Fibroblast of villous mesenchyme (primary cell): ENCODE results near the gene RBSN. TPM values are rescaled to one million over a fixed set of nuclear protein-coding genes. Genes with fewer than 3 reads are reported as not detected.

Experiments used
- DNase-seq: peaks from one replicate; pipeline ENCODE4 v3.0.0-alpha.2; 2010; ENCODE audit warnings: low read depth
- H3K4me3 ChIP-seq: 2 replicates; pipeline ENCODE4 v1.5.1; 2011; ENCODE audit warnings: low read depth, mild to moderate bottlenecking, low read length
- total RNA-seq: library from RNA; depleted of rRNA; stranded (reverse); fragments of >200 nt; gene quantifications from 2 replicates; pipeline ENCODE4 v1.2.3, GENCODE V29; 2012
- TF ChIP-seq, protein P1 (sequence below): IDR thresholded peaks from 2 replicates; pipeline ENCODE4 v1.5.1; 2012; ENCODE audit warnings: low read depth, mild to moderate bottlenecking, low read length; ENCODE audit not compliant: insufficient read depth

The RBSN gene
- total RNA-seq, 1 donor = 25.9 TPM

DNA sequence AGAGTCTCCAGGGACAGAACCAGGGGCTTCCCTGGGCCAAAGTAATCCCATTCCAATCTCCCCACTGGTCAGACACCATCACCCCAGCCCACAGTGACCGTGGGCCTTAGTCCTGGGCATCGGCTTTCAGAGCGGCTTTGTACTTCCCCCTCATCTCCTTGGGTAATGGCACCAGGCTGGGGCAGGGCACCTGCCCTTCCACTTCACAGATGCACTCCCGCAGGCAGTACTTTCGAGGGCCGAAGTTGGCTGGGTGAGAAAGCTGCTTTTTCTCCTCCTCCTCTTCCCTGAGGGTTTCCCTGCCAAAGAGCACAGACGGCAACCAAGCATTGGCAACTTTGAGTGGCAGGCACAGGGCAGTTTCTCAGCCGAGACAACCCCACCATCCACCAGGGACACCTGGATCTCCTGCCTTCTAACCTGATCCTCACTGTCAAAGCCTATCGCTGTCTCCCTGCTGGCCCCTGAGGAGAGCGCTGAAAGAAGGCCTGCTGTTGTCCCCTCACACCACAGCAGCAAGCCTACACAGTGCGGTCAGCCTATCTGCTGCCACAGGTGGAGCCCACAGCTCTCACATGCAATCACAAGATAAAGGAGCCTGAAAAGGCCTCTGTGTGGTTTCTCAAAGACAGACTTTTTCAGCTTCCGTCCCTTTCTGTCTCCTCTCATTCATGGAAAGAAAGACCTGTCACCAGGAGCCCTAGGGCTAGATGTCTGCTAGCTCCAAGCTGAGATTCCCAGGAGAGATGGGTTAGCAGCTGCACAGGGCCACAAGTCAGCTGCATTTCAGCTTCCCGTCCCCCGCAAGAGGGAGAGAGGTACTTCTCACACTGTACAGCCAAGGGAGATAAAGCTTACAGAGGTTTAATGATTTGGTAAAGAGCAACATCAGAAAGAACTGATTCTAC, 46.4 kb downstream of the RBSN start:
- no peak overlapping the region for H3K4me3 ChIP-seq

DNA sequence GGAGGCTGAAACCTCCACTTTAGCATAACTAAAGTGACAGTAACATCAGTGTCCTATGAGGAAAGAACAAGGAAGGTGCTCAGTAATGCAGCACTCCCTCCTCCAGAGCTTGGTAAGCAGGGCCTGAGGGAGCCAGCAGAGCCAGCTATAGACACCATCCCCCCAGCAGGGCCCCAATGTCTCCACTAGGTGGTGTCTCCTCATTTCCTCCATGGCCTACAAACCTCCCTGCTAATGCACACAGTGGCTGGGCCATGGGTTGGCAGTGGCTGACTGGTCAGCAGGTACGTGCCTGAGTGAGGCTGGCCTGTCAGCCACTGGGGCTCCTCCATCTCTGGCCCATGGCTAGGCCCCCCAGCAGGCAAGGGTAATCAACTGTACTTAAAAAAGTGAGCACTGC, 47.4 kb downstream of the RBSN start:
- TF ChIP-seq, protein P1, sequence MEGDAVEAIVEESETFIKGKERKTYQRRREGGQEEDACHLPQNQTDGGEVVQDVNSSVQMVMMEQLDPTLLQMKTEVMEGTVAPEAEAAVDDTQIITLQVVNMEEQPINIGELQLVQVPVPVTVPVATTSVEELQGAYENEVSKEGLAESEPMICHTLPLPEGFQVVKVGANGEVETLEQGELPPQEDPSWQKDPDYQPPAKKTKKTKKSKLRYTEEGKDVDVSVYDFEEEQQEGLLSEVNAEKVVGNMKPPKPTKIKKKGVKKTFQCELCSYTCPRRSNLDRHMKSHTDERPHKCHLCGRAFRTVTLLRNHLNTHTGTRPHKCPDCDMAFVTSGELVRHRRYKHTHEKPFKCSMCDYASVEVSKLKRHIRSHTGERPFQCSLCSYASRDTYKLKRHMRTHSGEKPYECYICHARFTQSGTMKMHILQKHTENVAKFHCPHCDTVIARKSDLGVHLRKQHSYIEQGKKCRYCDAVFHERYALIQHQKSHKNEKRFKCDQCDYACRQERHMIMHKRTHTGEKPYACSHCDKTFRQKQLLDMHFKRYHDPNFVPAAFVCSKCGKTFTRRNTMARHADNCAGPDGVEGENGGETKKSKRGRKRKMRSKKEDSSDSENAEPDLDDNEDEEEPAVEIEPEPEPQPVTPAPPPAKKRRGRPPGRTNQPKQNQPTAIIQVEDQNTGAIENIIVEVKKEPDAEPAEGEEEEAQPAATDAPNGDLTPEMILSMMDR = peak; percentile 80
- H3K4me3 ChIP-seq = no peak overlapping the region
- DNase-seq = peak; percentile 38

More for the DNA sequence above, 46.4 kb downstream of the RBSN start:
- no peak for DNase-seq
- TF ChIP-seq, protein P1 = no peak

DNA sequence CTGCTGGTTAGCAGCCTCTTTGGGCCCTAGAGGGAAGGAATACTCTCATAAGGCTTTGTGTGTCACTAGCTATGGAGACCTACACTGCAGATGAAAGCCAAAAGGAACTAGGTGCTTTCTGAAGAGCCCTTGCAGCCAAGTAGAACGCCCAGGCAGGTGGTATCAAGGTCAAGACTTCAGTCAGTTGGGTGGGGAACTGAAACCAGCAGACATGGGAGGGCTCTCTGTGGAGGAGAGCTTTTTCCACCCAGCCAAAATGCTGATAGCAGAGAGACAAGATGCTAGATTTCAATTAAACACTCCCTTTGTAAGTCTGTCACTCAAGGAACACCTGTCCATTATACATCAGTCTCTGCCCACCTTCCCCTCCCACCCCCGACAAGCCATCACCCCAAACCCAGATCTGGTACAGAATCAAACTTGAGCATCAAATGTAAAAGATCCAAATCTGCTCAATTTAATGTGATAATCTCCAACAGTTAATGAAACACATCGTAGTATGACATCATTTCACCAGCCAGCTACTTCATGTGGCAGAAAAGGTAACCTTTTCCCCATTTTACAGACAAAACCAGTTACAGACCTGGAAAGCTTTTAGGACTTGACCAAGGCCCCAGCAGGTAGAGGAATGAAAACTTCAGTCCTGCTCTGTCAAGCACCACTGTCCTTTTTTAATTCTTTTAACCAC, 48.4 kb downstream of the RBSN start:
- H3K4me3 ChIP-seq = no peak overlapping the region
- DNase-seq = no peak
- TF ChIP-seq, protein P1 = no peak

DNA sequence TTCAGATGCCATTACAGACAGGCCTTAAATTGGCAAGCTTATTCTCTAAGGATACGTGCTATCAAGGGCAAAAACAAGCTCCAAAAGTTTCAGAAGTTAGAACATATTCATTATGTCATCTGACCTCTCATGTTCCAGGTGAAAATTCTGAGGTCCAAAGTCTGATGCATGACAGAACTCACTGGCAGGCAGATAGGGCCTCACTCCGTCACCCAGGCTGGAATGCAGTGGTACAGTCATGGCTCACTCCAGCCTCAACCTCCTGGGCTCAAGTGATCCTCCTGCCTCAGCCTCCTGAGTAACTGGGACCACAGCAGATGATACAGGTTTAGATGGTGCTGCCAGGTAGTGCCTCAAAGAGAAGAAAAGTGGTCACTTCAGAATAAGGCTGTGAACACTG, 49.4 kb downstream of the RBSN start:
- TF ChIP-seq, protein P1 = no peak
- DNase-seq = no peak
- H3K4me3 ChIP-seq = no peak overlapping the region

DNA sequence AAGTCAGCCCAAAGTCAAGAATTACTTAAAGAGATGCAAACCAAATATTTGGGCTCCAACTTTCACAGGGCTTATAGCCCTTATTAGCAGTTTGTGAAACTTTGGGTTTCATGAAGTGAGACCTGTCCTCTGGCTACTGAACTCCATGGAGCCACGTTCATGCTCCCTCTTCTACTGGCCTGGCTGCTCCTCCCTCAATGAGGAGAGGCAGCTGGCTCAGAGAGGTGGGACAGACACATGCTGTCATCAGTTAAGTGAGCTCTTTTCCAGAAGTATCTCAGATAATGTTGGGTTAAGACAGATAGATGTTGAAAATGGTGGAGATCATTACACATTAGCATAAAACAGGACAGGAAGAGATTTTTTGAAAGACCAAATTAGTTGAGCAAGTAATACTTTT, 53.3 kb downstream of the RBSN start:
- DNase-seq = no peak
- TF ChIP-seq, protein P1 = no peak
- no peak overlapping the region for H3K4me3 ChIP-seq

DNA sequence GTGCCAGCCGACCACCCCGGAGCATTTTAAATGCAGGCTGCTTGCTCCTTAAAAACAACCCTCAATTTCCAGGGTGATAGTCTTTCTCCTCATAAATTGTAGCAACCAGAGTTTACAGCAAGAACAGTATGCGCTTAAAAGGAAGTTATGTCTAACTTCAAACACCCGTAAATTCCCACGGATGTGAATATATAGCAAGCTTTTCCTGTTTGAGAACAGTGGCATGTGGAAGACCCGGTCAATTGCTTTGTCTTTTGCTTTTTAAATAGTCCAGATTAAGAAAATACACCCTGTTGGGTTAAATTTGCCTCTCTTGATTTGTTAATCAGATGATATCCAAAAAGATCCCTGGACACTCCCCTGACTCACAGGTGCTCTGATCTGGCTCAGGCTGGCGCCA, 54.6 kb downstream of the RBSN start:
- TF ChIP-seq, protein P1 = no peak
- no peak for DNase-seq
- H3K4me3 ChIP-seq = no peak overlapping the region
